ENCODE measurements around the gene ADAP1. TPM values are rescaled to one million over a fixed set of nuclear protein-coding genes. Genes with fewer than 3 reads are reported as not detected.

The ADAP1 gene
- total RNA-seq, 1 donor from 2014 or later: 0.30 TPM

DNA sequence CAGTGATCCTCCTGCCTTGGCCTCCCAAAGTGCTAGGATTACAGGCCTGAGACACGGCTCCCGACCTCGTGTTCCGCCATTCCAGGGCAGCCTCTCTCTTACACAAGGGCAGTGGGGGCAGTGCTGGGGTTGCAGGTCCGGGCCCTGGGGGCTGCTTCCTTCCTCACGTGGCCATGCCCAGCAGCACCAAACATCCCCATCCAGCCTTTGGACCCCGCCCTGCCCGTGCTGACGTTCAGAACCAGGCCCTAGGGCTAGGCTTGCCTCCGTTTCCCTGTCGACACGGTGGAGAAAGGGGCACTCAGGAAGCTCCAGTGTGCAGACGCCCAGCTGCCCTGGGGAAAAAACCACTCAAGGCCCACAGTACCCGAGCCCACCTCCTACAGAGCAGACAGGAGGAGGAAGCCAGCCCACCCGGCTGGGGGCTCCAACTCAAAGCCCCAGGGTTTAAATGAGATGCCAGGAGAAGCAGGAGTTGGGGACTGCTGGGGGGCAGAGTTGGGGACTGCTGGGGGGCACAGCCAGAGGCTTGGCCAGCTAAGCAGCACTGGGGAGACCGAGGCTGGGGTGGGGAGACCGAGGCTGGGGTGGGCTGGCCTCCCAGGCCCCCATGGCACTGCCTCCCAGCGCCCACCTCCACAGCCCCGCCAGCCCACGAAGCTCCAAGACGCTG lies 35.9 kb downstream of the ADAP1 start:
- no peak overlapping the region for H3K4me3 Mint-ChIP-seq
- no peak overlapping the region for H3K27ac ChIP-seq
- H3K27me3 Mint-ChIP-seq (ENCODE audit: insufficient read depth, low read depth): peaks cover 7% of the 10 kb centered on the region
- no peaks in the 10 kb centered on the region for H3K36me3 ChIP-seq
- TF ChIP-seq EZH2 (IDR thresholded peaks at IDR 0.05) (no peak), EZH2phosphoT487 (IDR thresholded peaks at IDR 0.05) (no peak)
- TF ChIP-seq, protein P1, sequence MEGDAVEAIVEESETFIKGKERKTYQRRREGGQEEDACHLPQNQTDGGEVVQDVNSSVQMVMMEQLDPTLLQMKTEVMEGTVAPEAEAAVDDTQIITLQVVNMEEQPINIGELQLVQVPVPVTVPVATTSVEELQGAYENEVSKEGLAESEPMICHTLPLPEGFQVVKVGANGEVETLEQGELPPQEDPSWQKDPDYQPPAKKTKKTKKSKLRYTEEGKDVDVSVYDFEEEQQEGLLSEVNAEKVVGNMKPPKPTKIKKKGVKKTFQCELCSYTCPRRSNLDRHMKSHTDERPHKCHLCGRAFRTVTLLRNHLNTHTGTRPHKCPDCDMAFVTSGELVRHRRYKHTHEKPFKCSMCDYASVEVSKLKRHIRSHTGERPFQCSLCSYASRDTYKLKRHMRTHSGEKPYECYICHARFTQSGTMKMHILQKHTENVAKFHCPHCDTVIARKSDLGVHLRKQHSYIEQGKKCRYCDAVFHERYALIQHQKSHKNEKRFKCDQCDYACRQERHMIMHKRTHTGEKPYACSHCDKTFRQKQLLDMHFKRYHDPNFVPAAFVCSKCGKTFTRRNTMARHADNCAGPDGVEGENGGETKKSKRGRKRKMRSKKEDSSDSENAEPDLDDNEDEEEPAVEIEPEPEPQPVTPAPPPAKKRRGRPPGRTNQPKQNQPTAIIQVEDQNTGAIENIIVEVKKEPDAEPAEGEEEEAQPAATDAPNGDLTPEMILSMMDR (IDR thresholded peaks at IDR 0.05): no peak
- no peak overlapping the region for H2AFZ ChIP-seq (replicated peaks)
- H3K9me3 ChIP-seq (ENCODE audit: low read depth): no peaks in the 10 kb centered on the region
- peaks cover 22% of the 10 kb centered on the region for H3K4me1 Mint-ChIP-seq
- no peaks in the 10 kb centered on the region for H3K9me3 Mint-ChIP-seq
- H3K9ac ChIP-seq: no peak overlapping the region
- no peaks in the 10 kb centered on the region for H3K79me2 ChIP-seq (ENCODE audit: low read depth)
- DNase-seq (ENCODE audit: low spot score): no peak
- H3K4me2 ChIP-seq: no peak overlapping the region
- H3K4me1 ChIP-seq: no peaks in the 10 kb centered on the region
- no peaks in the 10 kb centered on the region for H3F3A ChIP-seq (ENCODE audit: low read depth)
- H3K4me3 ChIP-seq: no peak overlapping the region
- H3K27me3 ChIP-seq: no peaks in the 10 kb centered on the region
- no peak overlapping the region for H3K27ac Mint-ChIP-seq
- H4K20me1 ChIP-seq (ENCODE audit: low read depth): no peaks in the 10 kb centered on the region
- no peaks in the 10 kb centered on the region for H3K36me3 Mint-ChIP-seq

DNA sequence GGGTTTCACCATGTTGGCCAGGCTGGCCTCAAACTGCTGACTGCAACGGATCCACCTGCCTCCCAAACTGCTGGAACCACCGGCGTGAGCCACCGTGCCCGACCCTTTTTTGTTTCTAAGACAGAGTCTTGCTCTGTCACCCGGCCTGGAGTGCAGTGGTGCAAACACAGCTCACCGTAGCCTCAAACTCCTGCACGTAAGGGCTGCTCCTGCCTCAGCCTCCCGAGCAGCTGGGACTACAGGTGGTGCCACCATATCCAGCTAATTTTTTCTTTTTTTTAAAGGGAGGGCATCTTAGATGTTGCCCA lies 36.4 kb downstream of the ADAP1 start:
- Mint-ChIP-seq H3K4me1 (peaks cover 19% of the 10 kb centered on the region), H3K27ac (no peak overlapping the region), H3K9me3 (no peaks in the 10 kb centered on the region), H3K36me3 (no peaks in the 10 kb centered on the region), H3K4me3 (no peak overlapping the region), H3K27me3 (ENCODE audit: insufficient read depth, low read depth) (peaks cover 10% of the 10 kb centered on the region)
- H3K4me2 ChIP-seq: no peak overlapping the region
- H3F3A ChIP-seq (ENCODE audit: low read depth): no peaks in the 10 kb centered on the region
- no peaks in the 10 kb centered on the region for H4K20me1 ChIP-seq (ENCODE audit: low read depth)
- no peaks in the 10 kb centered on the region for H3K36me3 ChIP-seq
- no peaks in the 10 kb centered on the region for H3K4me1 ChIP-seq
- TF ChIP-seq EZH2 (IDR thresholded peaks at IDR 0.05) (no peak), EZH2phosphoT487 (IDR thresholded peaks at IDR 0.05) (no peak)
- TF ChIP-seq, protein P1 (IDR thresholded peaks at IDR 0.05): no peak
- no peak overlapping the region for H2AFZ ChIP-seq (replicated peaks)
- DNase-seq (ENCODE audit: low spot score): no peak
- H3K4me3 ChIP-seq: no peak overlapping the region
- H3K27ac ChIP-seq: no peak overlapping the region
- no peaks in the 10 kb centered on the region for H3K9me3 ChIP-seq (ENCODE audit: low read depth)
- H3K9ac ChIP-seq: no peak overlapping the region
- no peaks in the 10 kb centered on the region for H3K79me2 ChIP-seq (ENCODE audit: low read depth)
- no peaks in the 10 kb centered on the region for H3K27me3 ChIP-seq

DNA sequence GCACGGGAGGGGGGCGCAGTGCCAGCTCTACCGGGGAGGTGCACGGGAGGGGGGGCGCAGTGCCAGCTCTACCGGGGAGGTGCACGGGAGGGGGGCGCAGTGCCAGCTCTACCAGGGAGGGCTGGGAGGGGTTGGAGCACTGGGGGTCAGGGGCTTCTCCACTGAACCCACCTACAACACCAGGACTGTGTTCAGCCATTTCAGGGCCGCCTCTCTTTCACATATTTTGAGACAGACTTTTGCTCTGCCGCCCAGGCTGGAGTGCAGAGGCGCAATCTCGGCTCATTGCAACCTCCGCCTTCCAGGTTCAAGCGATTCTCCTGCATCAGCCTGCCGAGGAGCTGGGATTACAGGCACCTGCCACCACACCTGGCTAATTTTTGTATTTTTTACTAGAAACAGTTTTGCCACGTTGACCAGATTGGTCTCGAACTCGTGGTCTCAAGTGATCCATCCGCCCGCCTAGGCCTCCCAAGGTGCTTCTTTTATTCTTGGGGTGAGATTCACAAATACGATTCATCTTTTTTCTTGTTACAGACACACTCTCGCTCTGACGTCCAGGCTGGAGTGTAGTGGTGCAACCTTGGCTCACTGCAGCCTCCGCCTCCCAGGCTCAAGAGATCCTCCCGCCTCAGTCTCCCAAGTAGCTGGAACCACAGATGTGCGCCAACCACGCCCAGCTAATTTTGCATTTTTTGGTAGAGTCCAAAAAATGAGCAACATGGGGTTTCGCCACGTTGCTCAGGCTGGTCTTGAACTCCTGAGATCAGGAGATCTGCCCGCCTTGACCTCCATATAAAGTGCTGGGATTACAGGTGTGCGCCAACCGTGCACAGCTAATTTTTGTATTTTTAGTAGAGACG lies 37.0 kb downstream of the ADAP1 start:
- Histone ChIP-seq H3K4me1 (no peaks in the 10 kb centered on the region), H3K36me3 (no peaks in the 10 kb centered on the region), H3K9ac (no peak overlapping the region), H2AFZ (replicated peaks) (no peak overlapping the region), H3K9me3 (ENCODE audit: low read depth) (no peaks in the 10 kb centered on the region), H3F3A (ENCODE audit: low read depth) (no peaks in the 10 kb centered on the region), H4K20me1 (ENCODE audit: low read depth) (no peaks in the 10 kb centered on the region), H3K4me2 (no peak overlapping the region), H3K79me2 (ENCODE audit: low read depth) (no peaks in the 10 kb centered on the region), H3K27me3 (no peaks in the 10 kb centered on the region), H3K4me3 (no peak overlapping the region), H3K27ac (no peak overlapping the region)
- DNase-seq (ENCODE audit: low spot score): no peak
- Mint-ChIP-seq H3K36me3 (no peaks in the 10 kb centered on the region), H3K27me3 (ENCODE audit: insufficient read depth, low read depth) (peaks cover 10% of the 10 kb centered on the region), H3K4me1 (peaks cover 19% of the 10 kb centered on the region), H3K4me3 (peak overlapping the region; percentile 30), H3K9me3 (no peaks in the 10 kb centered on the region), H3K27ac (no peak overlapping the region)
- TF ChIP-seq, protein P1 (IDR thresholded peaks at IDR 0.05): no peak
- TF ChIP-seq EZH2 (IDR thresholded peaks at IDR 0.05) (no peak), EZH2phosphoT487 (IDR thresholded peaks at IDR 0.05) (no peak)
